Mesendoderm (in vitro differentiated cells): ENCODE measurements around the gene ABCB6.

Experiments used
- DNase-seq: peaks from one replicate; pipeline ENCODE4 v3.0.0; 2013
- H2AK5ac ChIP-seq: 2 replicates; pipeline ENCODE4 v1.6.1; 2013; ENCODE audit warnings: low read length, inconsistent platforms
- H2BK120ac ChIP-seq: 2 replicates; pipeline ENCODE4 v1.6.1; 2013; ENCODE audit warnings: low read depth, mild to moderate bottlenecking, low read length, moderate library complexity, mixed read lengths
- H2BK15ac ChIP-seq: replicated peaks from 2 replicates; pipeline ENCODE4 v1.6.1; 2013; ENCODE audit warnings: low read depth, mild to moderate bottlenecking, moderate library complexity
- H2BK5ac ChIP-seq: 2 replicates; pipeline ENCODE4 v1.6.1; 2013; ENCODE audit warnings: low read length, inconsistent platforms
- H3K18ac ChIP-seq: 2 replicates; pipeline ENCODE4 v1.6.1; 2013; ENCODE audit warnings: mild to moderate bottlenecking, low read length, mixed read lengths
- H3K23ac ChIP-seq: one replicate; pipeline ENCODE4 v1.6.1; 2013; ENCODE audit warnings: low read length
- H3K27ac ChIP-seq: 2 replicates; pipeline ENCODE4 v1.5.1; 2013; ENCODE audit warnings: low read depth, mild to moderate bottlenecking, inconsistent platforms, low read length, moderate library complexity
- H3K27me3 ChIP-seq: 2 replicates; pipeline ENCODE4 v1.6.1; 2013; ENCODE audit warnings: low read length, control low read depth, mild to moderate bottlenecking, inconsistent platforms; ENCODE audit not compliant: insufficient read depth, poor library complexity
- H3K36me3 ChIP-seq: 2 replicates; pipeline ENCODE4 v1.6.1; 2013; ENCODE audit warnings: low read length, inconsistent platforms; ENCODE audit not compliant: control insufficient read depth, insufficient read depth
- H3K4ac ChIP-seq: one replicate; pipeline ENCODE4 v1.6.1; 2013; ENCODE audit warnings: low read depth, mild to moderate bottlenecking, low read length, moderate library complexity
- H3K4me1 ChIP-seq: 2 replicates; pipeline ENCODE4 v1.6.1; 2013; ENCODE audit warnings: low read depth, low read length, inconsistent platforms; ENCODE audit not compliant: control insufficient read depth
- H3K4me2 ChIP-seq: 2 replicates; pipeline ENCODE4 v1.6.1; 2013; ENCODE audit warnings: low read length
- H3K4me3 ChIP-seq: 2 replicates; pipeline ENCODE4 v1.5.1; 2013; ENCODE audit warnings: mild to moderate bottlenecking, low read length
- H3K56ac ChIP-seq: one replicate; pipeline ENCODE4 v1.6.1; 2013; ENCODE audit warnings: low read length
- H3K79me1 ChIP-seq: 2 replicates; pipeline ENCODE4 v1.6.1; 2013; ENCODE audit warnings: low read length, inconsistent platforms
- H3K79me2 ChIP-seq: 2 replicates; pipeline ENCODE4 v1.6.1; 2013; ENCODE audit warnings: mild to moderate bottlenecking, low read length; ENCODE audit not compliant: control insufficient read depth, insufficient read depth
- H3K9ac ChIP-seq: 2 replicates; pipeline ENCODE4 v1.6.1; 2013; ENCODE audit warnings: low read length, inconsistent platforms
- H4K5ac ChIP-seq: one replicate; pipeline ENCODE4 v1.6.1; 2013; ENCODE audit warnings: low read length
- H4K8ac ChIP-seq: one replicate; pipeline ENCODE4 v1.6.1; 2013; ENCODE audit warnings: low read depth, mild to moderate bottlenecking, control low read depth, low read length, moderate library complexity
- WGBS: extraction: QIAGEN DNeasy Blood & Tissue Kit; methylation state at CpG from one replicate; pipeline ENCODE4 v1.1.7; 2013; ENCODE audit warnings: low lambda C conversion rate, missing lambda C conversion rate; ENCODE audit not compliant: insufficient coverage; ENCODE audit errors: extremely low coverage; 5-methylcytosine and 5-hydroxymethylcytosine counted together

ABCB6 gene

DNA sequence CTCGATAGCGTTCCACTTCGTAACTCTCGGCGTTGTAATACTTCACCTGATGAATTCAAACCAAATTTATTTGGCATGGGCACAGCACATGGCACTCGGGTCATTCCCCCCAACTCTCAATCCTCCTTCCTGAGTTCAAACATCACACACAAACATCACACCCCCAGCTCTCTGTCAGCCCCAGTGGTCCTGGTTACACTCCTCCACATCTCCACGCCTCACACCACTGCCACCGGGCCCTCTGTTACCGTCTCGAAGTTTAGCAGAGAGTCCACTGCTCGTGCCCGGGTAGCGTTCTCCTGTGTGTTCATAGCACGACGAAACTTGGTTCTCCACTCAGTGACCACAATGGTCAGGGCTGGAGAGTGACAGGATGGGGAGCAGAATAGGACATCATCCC, 4.6 kb downstream of the ABCB6 start:
- Histone ChIP-seq H2BK120ac (no peak overlapping the region), H3K27ac (no peak overlapping the region), H3K36me3 (peaks cover 4% of the 10 kb centered on the region), H3K4me3 (no peak overlapping the region), H3K18ac (no peak overlapping the region), H3K79me2 (no peaks in the 10 kb centered on the region), H3K56ac (no peak overlapping the region), H3K27me3 (no peaks in the 10 kb centered on the region), H2BK15ac (no peak overlapping the region), H3K9ac (no peak overlapping the region), H4K8ac (no peak overlapping the region), H3K79me1 (peaks cover 6% of the 10 kb centered on the region), H2AK5ac (no peak overlapping the region), H2BK5ac (no peak overlapping the region), H3K23ac (no peak overlapping the region), H4K5ac (no peak overlapping the region), H3K4me1 (peaks cover 2% of the 10 kb centered on the region), H3K4ac (no peak overlapping the region), H3K4me2 (no peak overlapping the region)
- DNase-seq = no peak
- no CpG with 5 or more reads among the region's 15 CpGs for WGBS

DNA sequence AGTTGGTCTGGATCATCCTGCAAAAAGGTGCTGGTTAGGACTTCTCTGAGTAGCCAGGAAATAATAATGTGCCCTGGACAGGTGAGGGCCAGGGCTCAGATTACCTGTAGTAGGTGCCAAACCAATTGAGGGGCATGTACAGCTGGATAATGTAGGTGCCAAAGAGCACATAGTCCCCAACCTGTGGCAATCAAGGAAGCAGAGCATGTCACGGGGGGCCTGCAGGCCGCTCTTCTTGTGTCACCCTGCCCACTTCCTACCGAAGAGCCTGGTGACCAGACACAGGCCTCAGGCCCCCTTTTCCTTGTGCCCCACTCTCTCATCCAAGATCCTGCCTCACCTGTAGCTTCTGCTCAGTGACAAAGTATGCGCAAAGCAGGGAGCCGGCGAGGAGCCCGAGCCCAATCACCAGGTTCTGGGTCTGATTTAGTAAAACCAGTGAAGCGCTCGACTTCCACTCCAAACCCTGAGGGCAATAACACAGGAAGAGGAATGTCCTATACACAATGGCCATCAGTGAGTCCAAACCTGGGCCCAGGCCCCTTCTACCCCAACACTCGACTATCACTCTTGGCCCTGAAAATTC, 5.2 kb downstream of the ABCB6 start:
- H3K9ac ChIP-seq = no peak overlapping the region
- H4K8ac ChIP-seq = no peak overlapping the region
- H4K5ac ChIP-seq = no peak overlapping the region
- H3K18ac ChIP-seq = no peak overlapping the region
- peaks cover 2% of the 10 kb centered on the region for H3K4me1 ChIP-seq
- WGBS = no CpG with 5 or more reads among the region's 10 CpGs
- H2AK5ac ChIP-seq = no peak overlapping the region
- H3K56ac ChIP-seq = no peak overlapping the region
- no peak overlapping the region for H2BK15ac ChIP-seq
- H3K4me2 ChIP-seq = no peak overlapping the region
- H3K23ac ChIP-seq = no peak overlapping the region
- H3K4me3 ChIP-seq = no peak overlapping the region
- H2BK120ac ChIP-seq = no peak overlapping the region
- H2BK5ac ChIP-seq = no peak overlapping the region
- H3K79me2 ChIP-seq = no peaks in the 10 kb centered on the region
- H3K27ac ChIP-seq = no peak overlapping the region
- H3K27me3 ChIP-seq = no peaks in the 10 kb centered on the region
- peaks cover 6% of the 10 kb centered on the region for H3K79me1 ChIP-seq
- DNase-seq = no peak
- H3K4ac ChIP-seq = no peak overlapping the region
- H3K36me3 ChIP-seq = peaks cover 4% of the 10 kb centered on the region

DNA sequence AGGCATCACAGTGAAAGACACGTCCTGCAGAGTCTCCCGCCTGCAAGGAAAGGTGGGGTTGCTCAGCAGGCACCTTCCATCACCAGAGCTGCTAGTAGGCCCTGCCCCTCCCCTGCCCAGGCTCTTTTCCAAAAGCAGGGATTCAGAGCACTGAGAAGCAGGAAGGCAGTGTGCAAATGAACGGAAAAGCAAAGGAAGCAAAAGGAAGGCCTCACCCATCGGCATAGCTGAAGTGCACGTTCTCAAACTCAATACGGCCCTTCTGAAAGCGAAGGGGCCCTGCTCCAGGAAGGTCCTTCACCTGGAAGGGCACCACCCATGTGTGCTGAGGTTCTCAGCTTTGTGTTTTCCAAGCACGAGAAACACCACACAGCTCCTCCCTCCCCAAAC, 5.7 kb downstream of the ABCB6 start:
- no CpG with 5 or more reads among the region's 8 CpGs for WGBS
- H4K8ac ChIP-seq = no peak overlapping the region
- no peaks in the 10 kb centered on the region for H3K27me3 ChIP-seq
- DNase-seq = no peak
- no peak overlapping the region for H3K9ac ChIP-seq
- no peak overlapping the region for H2AK5ac ChIP-seq
- H2BK5ac ChIP-seq = no peak overlapping the region
- no peak overlapping the region for H3K4me2 ChIP-seq
- no peak overlapping the region for H3K56ac ChIP-seq
- no peak overlapping the region for H3K4ac ChIP-seq
- no peak overlapping the region for H2BK15ac ChIP-seq
- H3K79me1 ChIP-seq = peaks cover 6% of the 10 kb centered on the region
- H3K36me3 ChIP-seq = peaks cover 4% of the 10 kb centered on the region
- peaks cover 2% of the 10 kb centered on the region for H3K4me1 ChIP-seq
- no peak overlapping the region for H4K5ac ChIP-seq
- H3K23ac ChIP-seq = no peak overlapping the region
- no peak overlapping the region for H2BK120ac ChIP-seq
- H3K79me2 ChIP-seq = no peaks in the 10 kb centered on the region
- no peak overlapping the region for H3K18ac ChIP-seq
- H3K27ac ChIP-seq = no peak overlapping the region
- H3K4me3 ChIP-seq = no peak overlapping the region

DNA sequence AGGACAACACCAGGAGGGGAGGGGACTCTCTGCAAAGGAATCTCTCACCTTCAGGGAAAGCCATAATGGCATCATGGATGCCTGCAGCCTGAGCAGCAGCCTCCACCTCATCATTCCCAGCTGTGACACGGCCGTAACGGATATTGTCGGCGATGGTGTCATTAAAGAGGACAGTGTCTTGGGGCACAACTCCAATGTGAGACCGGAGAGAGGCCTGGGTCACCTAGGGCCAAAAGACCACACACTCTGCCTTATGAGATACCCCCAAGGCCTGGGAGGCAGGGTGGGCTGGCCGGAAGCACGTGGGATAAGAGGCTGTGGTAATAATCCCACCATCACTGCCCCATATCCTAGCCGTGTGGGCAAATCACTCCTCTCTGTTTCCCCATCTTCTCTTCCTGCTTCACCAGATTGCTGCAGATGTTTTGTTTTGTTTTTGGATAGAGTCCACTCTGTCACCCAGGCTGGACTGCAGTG, 7.8 kb downstream of the ABCB6 start:
- Histone ChIP-seq H2BK15ac (no peak overlapping the region), H4K5ac (no peak overlapping the region), H3K4me3 (no peak overlapping the region), H3K18ac (no peak overlapping the region), H3K4me1 (peaks cover 4% of the 10 kb centered on the region), H3K9ac (no peak overlapping the region), H3K4ac (no peak overlapping the region), H3K4me2 (no peak overlapping the region), H2AK5ac (no peak overlapping the region), H3K79me1 (peaks cover 1% of the 10 kb centered on the region), H3K27ac (no peak overlapping the region), H2BK120ac (no peak overlapping the region), H3K27me3 (no peaks in the 10 kb centered on the region), H3K56ac (no peak overlapping the region), H4K8ac (no peak overlapping the region), H3K79me2 (no peaks in the 10 kb centered on the region), H3K23ac (no peak overlapping the region), H2BK5ac (no peak overlapping the region), H3K36me3 (peaks cover 4% of the 10 kb centered on the region)
- peak; percentile 33 for DNase-seq
- no CpG with 5 or more reads among the region's 9 CpGs for WGBS

DNA sequence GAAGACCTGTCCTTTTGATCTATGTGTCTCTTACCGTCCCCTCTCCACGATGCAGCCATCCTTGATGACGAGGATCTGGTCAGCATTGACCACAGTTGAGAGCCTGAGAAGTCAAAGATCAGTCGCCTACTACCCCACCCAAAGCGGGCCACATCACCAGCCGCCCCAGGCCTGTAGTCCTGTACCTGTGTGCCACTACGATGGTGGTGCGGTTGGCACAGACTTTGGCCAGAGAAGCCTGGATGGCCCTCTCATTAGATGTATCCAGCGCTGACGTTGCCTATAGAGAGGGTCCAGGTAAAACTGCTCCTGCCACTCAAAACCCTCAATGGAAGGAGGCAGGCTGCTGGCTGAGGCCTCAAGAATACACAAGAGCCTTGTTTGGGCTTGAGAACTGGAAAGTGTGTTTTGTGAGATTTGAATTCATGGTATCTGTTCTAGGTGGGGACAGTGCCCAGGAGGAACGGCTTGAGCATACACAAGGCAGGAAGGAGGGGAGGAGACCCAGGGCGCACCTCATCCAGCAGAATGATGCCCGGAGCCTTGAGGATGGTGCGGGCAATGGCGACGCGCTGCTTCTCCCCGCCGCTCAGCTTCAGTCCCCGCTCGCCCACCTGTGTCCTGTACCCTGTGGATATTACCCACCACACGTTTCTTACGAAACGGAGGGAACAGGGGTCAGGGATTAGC, 8.4 kb downstream of the ABCB6 start:
- no peak for DNase-seq
- Histone ChIP-seq H3K9ac (no peak overlapping the region), H3K36me3 (peaks cover 4% of the 10 kb centered on the region)

More for the DNA sequence above, 8.4 kb downstream of the ABCB6 start:
- Histone ChIP-seq H3K4ac (no peak overlapping the region), H3K23ac (no peak overlapping the region), H3K4me1 (peaks cover 4% of the 10 kb centered on the region), H2BK15ac (no peak overlapping the region), H3K27ac (no peak overlapping the region), H4K5ac (no peak overlapping the region), H3K79me2 (no peaks in the 10 kb centered on the region), H3K4me2 (no peak overlapping the region), H3K79me1 (no peaks in the 10 kb centered on the region), H4K8ac (no peak overlapping the region), H3K18ac (no peak overlapping the region), H3K56ac (no peak overlapping the region), H2BK5ac (no peak overlapping the region), H3K27me3 (no peaks in the 10 kb centered on the region), H3K4me3 (no peak overlapping the region), H2AK5ac (no peak overlapping the region), H2BK120ac (no peak overlapping the region)
- no CpG with 5 or more reads among the region's 24 CpGs for whole genome bisulfite sequencing
